HEK293 (cell line): Measurements from ENCODE around the gene HDHD2.

Experiments used
- CTCF ChIA-PET: fragments of 350-600 bp; formaldehyde crosslinking; extraction: SDS; loops from one replicate; lab custom pipeline; 2021; ENCODE audit warnings: antibody characterized with exemption; lab: Yijun Ruan, JAX
- POLR2A ChIA-PET: fragments of 300-600 bp; formaldehyde crosslinking; extraction: SDS; loops from one replicate; lab custom pipeline; 2020; ENCODE audit warnings: antibody characterized with exemption, inconsistent platforms; lab: Yijun Ruan, JAX
- H3K27ac ChIP-seq: fragments of 200-500 bp; sonication (Bioruptor generic); 2 replicates; pipeline ENCODE4 v1.5.1; 2014; ENCODE audit warnings: low read depth, low read length, control low read depth, inconsistent platforms; ENCODE audit errors: extremely low read depth
- H3K36me3 ChIP-seq, 2 experiments: fragments of 200-500 bp in 1 of 2; sonication (Bioruptor generic) in 1 of 2; 1 replicate in 1 of 2; 2 replicates in 1 of 2; pipeline ENCODE4 v1.5.1; 2014 to 2017; ENCODE audit warnings: inconsistent platforms in 2 of 2, low read length in 2 of 2; ENCODE audit not compliant: control insufficient read depth in 2 of 2, insufficient read depth in 1 of 2
- H3K4me1 ChIP-seq: fragments of 200-500 bp; sonication (Bioruptor generic); 2 replicates; pipeline ENCODE4 v1.5.1; 2014; ENCODE audit warnings: mild to moderate bottlenecking, low read length, inconsistent platforms; ENCODE audit not compliant: control insufficient read depth, insufficient read depth
- H3K4me3 ChIP-seq: 2 replicates; pipeline ENCODE4 v1.5.1; 2011; ENCODE audit warnings: low read depth, mild to moderate bottlenecking, control low read depth, low read length, moderate library complexity
- H3K9me3 ChIP-seq: fragments of 200-500 bp; sonication (Bioruptor generic); 2 replicates; pipeline ENCODE4 v1.5.1; 2014; ENCODE audit warnings: low read depth, low read length, inconsistent platforms; ENCODE audit not compliant: control insufficient read depth, insufficient read depth
- GLI2 ChIP-seq: fragments of 450-650 bp; formaldehyde crosslinking; IDR thresholded peaks from 2 replicates; pipeline ENCODE4; 2017; ENCODE audit warnings: missing biosample characterization, missing genetic modification characterization, low read depth, borderline replicate concordance
- GLIS2 ChIP-seq: fragments of 450-650 bp; formaldehyde crosslinking; IDR thresholded peaks from 2 replicates; pipeline ENCODE4 v1.5.1; 2016; ENCODE audit warnings: missing biosample characterization, missing genetic modification characterization
- KLF16 ChIP-seq: fragments of 450-650 bp; formaldehyde crosslinking; IDR thresholded peaks from 2 replicates; pipeline ENCODE4 v1.5.1; 2017; ENCODE audit warnings: missing biosample characterization, missing genetic modification characterization
- REPIN1 ChIP-seq: fragments of 450-650 bp; formaldehyde crosslinking; IDR thresholded peaks from 2 replicates; pipeline ENCODE4 v1.5.1; 2017; ENCODE audit warnings: missing biosample characterization, missing genetic modification characterization, low read depth
- WT1 ChIP-seq: fragments of 450-650 bp; formaldehyde crosslinking; IDR thresholded peaks from 2 replicates; pipeline ENCODE4 v1.5.1; 2016; ENCODE audit warnings: missing biosample characterization, missing genetic modification characterization
- ZBTB11 ChIP-seq: fragments of 450-650 bp; formaldehyde crosslinking; conservative IDR thresholded peaks from 2 replicates; pipeline ENCODE4 v1.5.1; 2016; ENCODE audit warnings: low read depth, missing biosample characterization, missing genetic modification characterization
- ZFHX2 ChIP-seq: fragments of 450-650 bp; formaldehyde crosslinking; conservative IDR thresholded peaks from 2 replicates; pipeline ENCODE4 v1.5.1; 2016; ENCODE audit warnings: missing biosample characterization, missing genetic modification characterization
- ZNF114 ChIP-seq: fragments of 450-650 bp; formaldehyde crosslinking; IDR thresholded peaks from 2 replicates; pipeline ENCODE4 v1.5.0; 2017; ENCODE audit warnings: missing biosample characterization, missing genetic modification characterization
- ZNF132 ChIP-seq: fragments of 450-650 bp; formaldehyde crosslinking; IDR thresholded peaks from 2 replicates; pipeline ENCODE4 v1.5.1; 2017; ENCODE audit warnings: missing biosample characterization, missing genetic modification characterization, borderline replicate concordance
- ZNF133 ChIP-seq: fragments of 450-650 bp; formaldehyde crosslinking; IDR thresholded peaks from 2 replicates; pipeline ENCODE4 v1.5.1; 2016; ENCODE audit warnings: missing biosample characterization, missing genetic modification characterization
- ZNF16 ChIP-seq: fragments of 450-650 bp; formaldehyde crosslinking; IDR thresholded peaks from 2 replicates; pipeline ENCODE4 v1.5.1; 2016; ENCODE audit warnings: low read depth, missing biosample characterization, missing genetic modification characterization
- ZNF354C ChIP-seq: fragments of 450-650 bp; formaldehyde crosslinking; IDR thresholded peaks from 2 replicates; pipeline ENCODE4 v1.5.1; 2016; ENCODE audit warnings: missing biosample characterization, missing genetic modification characterization, low read depth, borderline replicate concordance
- ZNF366 ChIP-seq: fragments of 450-650 bp; formaldehyde crosslinking; conservative IDR thresholded peaks from 2 replicates; pipeline ENCODE4 v1.5.1; 2016; ENCODE audit warnings: missing biosample characterization, missing genetic modification characterization
- ZNF585B ChIP-seq: fragments of 450-650 bp; formaldehyde crosslinking; IDR thresholded peaks from 2 replicates; pipeline ENCODE4 v1.5.1; 2016; ENCODE audit warnings: missing biosample characterization, missing genetic modification characterization
- ZNF610 ChIP-seq: fragments of 450-650 bp; formaldehyde crosslinking; IDR thresholded peaks from 2 replicates; pipeline ENCODE4 v1.5.1; 2016; ENCODE audit warnings: missing biosample characterization, missing genetic modification characterization, borderline replicate concordance
- ZNF654 ChIP-seq: fragments of 450-650 bp; formaldehyde crosslinking; IDR thresholded peaks from 2 replicates; pipeline ENCODE4 v1.5.1; 2016; ENCODE audit warnings: low read depth, missing biosample characterization, missing genetic modification characterization
- ZNF660 ChIP-seq: fragments of 450-650 bp; IDR thresholded peaks from 2 replicates; pipeline ENCODE4 v1.5.1; 2018; ENCODE audit warnings: missing biosample characterization, mild to moderate bottlenecking, missing genetic modification characterization
- ZNF785 ChIP-seq: fragments of 450-650 bp; formaldehyde crosslinking; IDR thresholded peaks from 2 replicates; pipeline ENCODE4 v1.5.1; 2016; ENCODE audit warnings: missing biosample characterization, missing genetic modification characterization
- TF ChIP-seq, protein P1 (sequence below): fragments of 450-650 bp; formaldehyde crosslinking; IDR thresholded peaks from 2 replicates; pipeline ENCODE4 v1.5.1; 2016; ENCODE audit warnings: missing biosample characterization, missing genetic modification characterization

Gene HDHD2

GRCh38 chr18:47100212-47100831 is 50.0 kb downstream of the HDHD2 start:
- H3K9me3 ChIP-seq = no peaks in the 10 kb centered on the region
- ChIA-PET CTCF (interaction anchor here (0.6 to 6.4 kb wide), 27 partner anchors 9 to 1061 kb away, joined by 3 to 93 read pairs (median 4); no protein-coding TSS in a partner anchor), POLR2A (no interaction called here)
- H3K4me3 ChIP-seq = no peak overlapping the region
- H3K27ac ChIP-seq = no peak overlapping the region
- TF ChIP-seq GLIS2 (tag by site-specific recombination) = no peak
- no peak for TF ChIP-seq ZNF114 (tag by site-specific recombination)
- TF ChIP-seq ZNF610 (tag by site-specific recombination) = no peak
- 0 out of 2 replicates have a peak, but pooled peaks have one; percentile 11 for TF ChIP-seq ZFHX2 (tag by site-specific recombination)
- TF ChIP-seq GLI2 (tag by site-specific recombination) = no peak
- TF ChIP-seq ZNF354C = no peak
- no peak for TF ChIP-seq ZNF16 (tag by site-specific recombination)
- TF ChIP-seq ZNF654 (tag by site-specific recombination) = peak; percentile 73
- TF ChIP-seq, protein P1, sequence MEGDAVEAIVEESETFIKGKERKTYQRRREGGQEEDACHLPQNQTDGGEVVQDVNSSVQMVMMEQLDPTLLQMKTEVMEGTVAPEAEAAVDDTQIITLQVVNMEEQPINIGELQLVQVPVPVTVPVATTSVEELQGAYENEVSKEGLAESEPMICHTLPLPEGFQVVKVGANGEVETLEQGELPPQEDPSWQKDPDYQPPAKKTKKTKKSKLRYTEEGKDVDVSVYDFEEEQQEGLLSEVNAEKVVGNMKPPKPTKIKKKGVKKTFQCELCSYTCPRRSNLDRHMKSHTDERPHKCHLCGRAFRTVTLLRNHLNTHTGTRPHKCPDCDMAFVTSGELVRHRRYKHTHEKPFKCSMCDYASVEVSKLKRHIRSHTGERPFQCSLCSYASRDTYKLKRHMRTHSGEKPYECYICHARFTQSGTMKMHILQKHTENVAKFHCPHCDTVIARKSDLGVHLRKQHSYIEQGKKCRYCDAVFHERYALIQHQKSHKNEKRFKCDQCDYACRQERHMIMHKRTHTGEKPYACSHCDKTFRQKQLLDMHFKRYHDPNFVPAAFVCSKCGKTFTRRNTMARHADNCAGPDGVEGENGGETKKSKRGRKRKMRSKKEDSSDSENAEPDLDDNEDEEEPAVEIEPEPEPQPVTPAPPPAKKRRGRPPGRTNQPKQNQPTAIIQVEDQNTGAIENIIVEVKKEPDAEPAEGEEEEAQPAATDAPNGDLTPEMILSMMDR (tag by site-specific recombination) = peak; percentile 50; the same call in 1 of the 2 replicates
- TF ChIP-seq ZNF366 (tag by site-specific recombination) = 0 out of 2 replicates have a peak, but pooled peaks have one; percentile 12
- TF ChIP-seq WT1 (tag by site-specific recombination) = no peak
- TF ChIP-seq ZNF585B (tag by site-specific recombination) = no peak
- no peak for TF ChIP-seq ZNF133
- no peak for TF ChIP-seq ZNF132 (tag by site-specific recombination)
- H3K4me1 ChIP-seq = no peaks in the 10 kb centered on the region
- peaks cover 5 to 13% of the 10 kb centered on the region in 2 experiments for H3K36me3 ChIP-seq

DNA sequence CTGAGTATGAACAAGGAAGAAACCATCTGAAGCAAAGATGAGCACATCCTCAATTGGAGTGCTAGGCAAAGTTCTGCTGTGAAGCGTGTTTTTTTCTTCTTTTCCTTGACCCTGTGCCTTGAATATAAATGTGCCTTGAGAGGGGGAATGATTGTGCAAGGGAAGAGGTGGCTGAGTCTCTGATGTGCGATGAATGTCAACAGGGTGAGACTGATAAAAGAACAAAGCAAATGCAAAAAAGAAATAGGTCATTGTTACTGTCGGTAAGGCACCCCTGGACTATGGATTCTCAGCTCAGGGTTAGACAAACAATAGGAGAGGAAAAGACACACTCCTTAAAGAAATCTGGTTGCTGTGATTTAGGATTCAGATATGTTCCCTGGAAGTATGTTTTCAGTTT is 54.5 kb downstream of the HDHD2 start:
- POLR2A ChIA-PET = interaction anchor here (1.3 kb wide), 1 partner anchor 54 kb away, joined by 3 read pairs; no protein-coding TSS in a partner anchor
- CTCF ChIA-PET = interaction anchor here (0.8 to 3.1 kb wide), 4 partner anchors 45 to 659 kb away, joined by 3 to 20 read pairs (median 8); no protein-coding TSS in a partner anchor
- TF ChIP-seq ZNF660 (tag by site-specific recombination) (no peak), ZNF785 (tag by site-specific recombination) (no peak), KLF16 (tag by site-specific recombination) (no peak), ZBTB11 (tag by site-specific recombination) (no peak), REPIN1 (tag by site-specific recombination) (no peak)
- no peak overlapping the region for H3K27ac ChIP-seq
- H3K4me3 ChIP-seq = no peak overlapping the region
- H3K36me3 ChIP-seq = no peaks in the 10 kb centered on the region; a peak in 1 of 3 replicates
- no peaks in the 10 kb centered on the region for H3K9me3 ChIP-seq
- H3K4me1 ChIP-seq = no peaks in the 10 kb centered on the region
